A549 (cell line): ENCODE measurements around the gene ZNF423. TPM values are rescaled to one million over a fixed set of nuclear protein-coding genes. Genes with fewer than 3 reads are reported as not detected.

Source experiments
- ATAC-seq, 2 experiments: fragments of 200-7000 bp in 1 of 2; fragments of >200 bp in 1 of 2; cut with Nextera tagmentation in 1 of 2; cut with Tn5 transposase in 1 of 2; 3 replicates each; pipeline versions ENCODE4 v1.8.0 to v1.9.1; 2018 to 2020; ENCODE audit warnings: mild to moderate bottlenecking in 1 of 2, moderate library complexity in 1 of 2
- CTCF ChIA-PET: fragments of 300-600 bp; sonication (Branson Sonifier 250); formaldehyde crosslinking; extraction: SDS; loops from one replicate; lab custom pipeline; 2021; ENCODE audit warnings: antibody characterized with exemption, inconsistent platforms; lab: Yijun Ruan, JAX
- POLR2A ChIA-PET: fragments of 350-600 bp; formaldehyde crosslinking; extraction: SDS; loops from one replicate; lab custom pipeline; 2021; ENCODE audit warnings: antibody characterized with exemption, inconsistent platforms; lab: Yijun Ruan, JAX
- DNase-seq, 2 experiments: peaks; one replicate each; pipeline versions ENCODE4 v3.0.0 to v3.0.0-alpha.2; 2011 to 2016; ENCODE audit warnings: low read depth in 1 of 2, low spot score in 1 of 2
- FAIRE-seq: peaks from 2 replicates; lab custom pipeline; 2011; peaks lifted over from hg19 to GRCh38; lab: Jason Lieb, UNC
- H3K27ac ChIP-seq, 2 experiments: fragments of >200 bp; sonication (Bioruptor Twin); formaldehyde crosslinking; 3 replicates each; pipeline ENCODE4 v1.5.1; 2016 to 2017
- H3K4me1 ChIP-seq: fragments of >200 bp; sonication (Bioruptor Twin); formaldehyde crosslinking; 3 replicates; pipeline ENCODE4 v1.6.1; 2016
- H3K4me2 ChIP-seq: fragments of >200 bp; sonication (Bioruptor Twin); formaldehyde crosslinking; 3 replicates; pipeline ENCODE4 v1.6.1; 2016
- H3K4me3 ChIP-seq: fragments of >200 bp; sonication (Bioruptor Twin); formaldehyde crosslinking; 3 replicates; pipeline ENCODE4 v1.5.1; 2016
- H3K9me3 ChIP-seq: fragments of >200 bp; sonication (Bioruptor Twin); formaldehyde crosslinking; 3 replicates; pipeline ENCODE4 v1.6.1; 2016
- BHLHE40 ChIP-seq: IDR thresholded peaks from 2 replicates; pipeline ENCODE4 v1.6.1; 2012; ENCODE audit warnings: low read depth, low read length, inconsistent platforms
- CBX2 ChIP-seq: fragments of 200-600 bp; sonication (generic); IDR thresholded peaks from 2 replicates; pipeline ENCODE4 v1.6.1; 2016; ENCODE audit warnings: low read depth, mild to moderate bottlenecking, borderline replicate concordance
- CEBPB ChIP-seq, 2 experiments: fragments of >200 bp in 1 of 2; sonication (Bioruptor Twin) in 1 of 2; formaldehyde crosslinking in 1 of 2; IDR thresholded peaks; 2 replicates each; pipeline ENCODE4 v1.6.1; 2012 to 2016
- CHD2 ChIP-seq: fragments of 150-350 bp; IDR thresholded peaks from 2 replicates; pipeline ENCODE4 v1.6.1; 2014; ENCODE audit warnings: low read length; ENCODE audit not compliant: partially characterized antibody
- EHMT2 ChIP-seq: fragments of 200-600 bp; sonication (generic); IDR thresholded peaks from 2 replicates; pipeline ENCODE4 v1.6.1; 2016; ENCODE audit warnings: antibody characterized with exemption, low read depth, mild to moderate bottlenecking, moderate library complexity
- EP300 ChIP-seq, 2 experiments: fragments of >200 bp; sonication (Bioruptor Twin); formaldehyde crosslinking; IDR thresholded peaks; 2 replicates in 1 of 2; 3 replicates in 1 of 2; pipeline ENCODE4 v1.6.1; 2016 to 2017
- FOSB ChIP-seq: fragments of 250-450 bp; sonication (Bioruptor Pico); IDR thresholded peaks from 2 replicates; pipeline ENCODE4 v1.5.0; 2020; ENCODE audit warnings: mild to moderate bottlenecking, moderate library complexity
- GATA3 ChIP-seq: IDR thresholded peaks from 2 replicates; pipeline ENCODE4 v1.6.1; 2012; ENCODE audit warnings: borderline replicate concordance
- HDAC2 ChIP-seq: fragments of 200-600 bp; sonication (generic); IDR thresholded peaks from 2 replicates; pipeline ENCODE4 v1.6.1; 2016
- HEYL ChIP-seq: fragments of 250-450 bp; sonication (Bioruptor Pico); IDR thresholded peaks from 2 replicates; pipeline ENCODE4 v1.8.0; 2021; ENCODE audit warnings: mild to moderate bottlenecking, moderate library complexity
- KDM1A ChIP-seq: fragments of 200-600 bp; sonication (generic); IDR thresholded peaks from 2 replicates; pipeline ENCODE4 v1.6.1; 2016; ENCODE audit warnings: low read depth, mild to moderate bottlenecking
- KDM5A ChIP-seq: fragments of 200-600 bp; sonication (generic); IDR thresholded peaks from 2 replicates; pipeline ENCODE4 v1.6.1; 2016; ENCODE audit warnings: antibody characterized with exemption, mild to moderate bottlenecking
- MAFK ChIP-seq: fragments of 450-650 bp; IDR thresholded peaks from 2 replicates; pipeline ENCODE4 v1.6.1; 2014; ENCODE audit not compliant: partially characterized antibody
- MYC ChIP-seq: IDR thresholded peaks from 2 replicates; pipeline ENCODE4 v1.6.1; 2012; ENCODE audit warnings: mild to moderate bottlenecking, inconsistent platforms, low read length, improper control_type of control experiment, borderline replicate concordance
- PHF8 ChIP-seq: fragments of 200-600 bp; sonication (generic); IDR thresholded peaks from 2 replicates; pipeline ENCODE4 v1.6.1; 2016; ENCODE audit warnings: low read depth, mild to moderate bottlenecking, antibody characterized with exemption, moderate library complexity, borderline replicate concordance
- POLR2A ChIP-seq: IDR thresholded peaks from 2 replicates; pipeline ENCODE4 v1.6.1; 2012; ENCODE audit warnings: mild to moderate bottlenecking, low read length
- POLR2AphosphoS2 ChIP-seq: conservative IDR thresholded peaks from 2 replicates; pipeline ENCODE4 v1.6.1; 2012; ENCODE audit warnings: low read length, improper control_type of control experiment, inconsistent platforms
- RFX5 ChIP-seq: fragments of 450-650 bp; IDR thresholded peaks from 2 replicates; pipeline ENCODE4 v1.7.1; 2014; ENCODE audit warnings: antibody characterized with exemption, mild to moderate bottlenecking, moderate library complexity
- SMC3 ChIP-seq: fragments of >200 bp; sonication (Bioruptor Twin); formaldehyde crosslinking; IDR thresholded peaks from 3 replicates; pipeline ENCODE4 v1.6.1; 2018; ENCODE audit warnings: inconsistent platforms
- ZFP36 ChIP-seq: fragments of 450-650 bp; IDR thresholded peaks from 2 replicates; pipeline ENCODE4 v1.6.1; 2014; ENCODE audit warnings: borderline replicate concordance; ENCODE audit not compliant: partially characterized antibody
- ZSCAN20 ChIP-seq: fragments of 250-450 bp; sonication (Bioruptor Pico); IDR thresholded peaks from 2 replicates; pipeline ENCODE4 v1.8.0; 2022; ENCODE audit warnings: mild to moderate bottlenecking, moderate library complexity
- WGBS: methylation state at CpG from one replicate; pipeline ENCODE4 v1.1.6; 2017; ENCODE audit errors: missing lambda C conversion rate; 5-methylcytosine and 5-hydroxymethylcytosine counted together
- polyA plus RNA-seq, 4 experiments: library from polyadenylated mRNA; depleted of rRNA in 3 of 4; stranded (reverse); fragments of >200 nt; fragmentation: RNase III in 1 of 4; extraction: RNeasy Plus Mini Kit Qiagen cat#74134 plus additional on column Dnase treatment in 1 of 4; gene quantifications; 2 replicates in 3 of 4; 3 replicates in 1 of 4; pipeline ENCODE4 v1.2.3, GENCODE V29; 2011 to 2017
- TF ChIP-seq, protein P1 (sequence below): fragments of 450-650 bp; IDR thresholded peaks from 2 replicates; pipeline ENCODE4 v1.6.1; 2014; ENCODE audit warnings: antibody characterized with exemption
- TF ChIP-seq, protein P2 (sequence below): fragments of 200-600 bp; sonication (generic); IDR thresholded peaks from 2 replicates; pipeline ENCODE4 v1.6.1; 2016; ENCODE audit warnings: antibody characterized with exemption, mild to moderate bottlenecking, moderate library complexity
- TF ChIP-seq, protein P3 (sequence below): fragments of >200 bp; sonication (Bioruptor Twin); formaldehyde crosslinking; IDR thresholded peaks from 3 replicates; pipeline ENCODE4 v1.6.1; 2016
- TF ChIP-seq, protein P4 (sequence below): IDR thresholded peaks from 2 replicates; pipeline ENCODE4 v1.6.1; 2012; ENCODE audit warnings: low read depth, borderline replicate concordance

The ZNF423 gene
- polyA plus RNA-seq, 2 of the 4 experiments (the other 2 are of a cell fraction): 0.04 to 0.10 TPM

DNA sequence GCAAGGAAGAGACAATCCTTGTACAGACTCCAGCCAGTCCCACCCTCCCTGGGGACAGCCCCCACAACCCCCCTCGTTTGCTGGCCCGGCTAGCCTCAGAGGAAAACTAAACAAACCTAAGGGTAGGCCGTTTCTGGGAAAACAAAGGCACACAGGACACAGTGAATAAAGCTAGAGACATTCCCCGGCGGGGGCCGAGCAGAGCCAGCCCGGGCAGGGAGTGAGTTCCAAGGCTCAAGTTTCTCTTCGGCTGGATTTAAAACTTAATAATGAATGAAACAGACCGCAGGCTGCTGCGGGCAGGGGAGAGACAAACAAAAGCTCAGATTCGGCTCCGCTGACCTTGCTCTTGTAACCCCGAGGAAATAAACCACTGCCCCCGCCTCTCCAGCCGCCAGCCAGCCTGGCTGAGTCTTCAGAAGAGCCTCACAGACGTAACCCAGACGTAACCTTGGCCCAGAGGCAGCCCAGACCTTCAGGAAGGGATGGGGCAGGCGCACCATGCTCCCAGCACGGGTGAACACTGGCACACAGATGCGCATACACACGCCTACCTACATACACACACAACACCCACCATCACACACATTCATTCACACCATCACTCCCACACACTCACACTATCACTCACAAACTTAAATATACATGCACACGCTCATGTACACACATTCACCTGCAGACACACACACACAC lies 216.0 kb downstream of the ZNF423 start:
- TF ChIP-seq CBX2 (no peak), HEYL (no peak), PHF8 (no peak), ZFP36 (no peak), SMC3 (no peak), FOSB (CRISPR knock-in tag) (no peak), KDM5A (no peak), HDAC2 (no peak), GATA3 (no peak), CHD2 (no peak), MAFK (no peak), POLR2AphosphoS2 (no peak), BHLHE40 (no peak), RFX5 (no peak), EHMT2 (no peak), KDM1A (no peak), ZSCAN20 (CRISPR knock-in tag) (no peak)
- TF ChIP-seq, protein P1, sequence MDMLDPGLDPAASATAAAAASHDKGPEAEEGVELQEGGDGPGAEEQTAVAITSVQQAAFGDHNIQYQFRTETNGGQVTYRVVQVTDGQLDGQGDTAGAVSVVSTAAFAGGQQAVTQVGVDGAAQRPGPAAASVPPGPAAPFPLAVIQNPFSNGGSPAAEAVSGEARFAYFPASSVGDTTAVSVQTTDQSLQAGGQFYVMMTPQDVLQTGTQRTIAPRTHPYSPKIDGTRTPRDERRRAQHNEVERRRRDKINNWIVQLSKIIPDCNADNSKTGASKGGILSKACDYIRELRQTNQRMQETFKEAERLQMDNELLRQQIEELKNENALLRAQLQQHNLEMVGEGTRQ: no peak
- Histone ChIP-seq H3K9me3 (no peaks in the 10 kb centered on the region), H3K4me1 (no peaks in the 10 kb centered on the region), H3K4me2 (no peak overlapping the region), H3K4me3 (no peak overlapping the region), H3K27ac (no peak overlapping the region)
- DNase-seq (no peak), FAIRE-seq (no peak), ATAC-seq (no peak)
- ChIA-PET POLR2A (no interaction called here), CTCF (interaction anchor here (1.6 kb wide), 1 partner anchor 15 kb away, joined by 4 read pairs; no protein-coding TSS in a partner anchor)
- WGBS: 22% methylated on average over 22 of the region's 22 CpGs

DNA sequence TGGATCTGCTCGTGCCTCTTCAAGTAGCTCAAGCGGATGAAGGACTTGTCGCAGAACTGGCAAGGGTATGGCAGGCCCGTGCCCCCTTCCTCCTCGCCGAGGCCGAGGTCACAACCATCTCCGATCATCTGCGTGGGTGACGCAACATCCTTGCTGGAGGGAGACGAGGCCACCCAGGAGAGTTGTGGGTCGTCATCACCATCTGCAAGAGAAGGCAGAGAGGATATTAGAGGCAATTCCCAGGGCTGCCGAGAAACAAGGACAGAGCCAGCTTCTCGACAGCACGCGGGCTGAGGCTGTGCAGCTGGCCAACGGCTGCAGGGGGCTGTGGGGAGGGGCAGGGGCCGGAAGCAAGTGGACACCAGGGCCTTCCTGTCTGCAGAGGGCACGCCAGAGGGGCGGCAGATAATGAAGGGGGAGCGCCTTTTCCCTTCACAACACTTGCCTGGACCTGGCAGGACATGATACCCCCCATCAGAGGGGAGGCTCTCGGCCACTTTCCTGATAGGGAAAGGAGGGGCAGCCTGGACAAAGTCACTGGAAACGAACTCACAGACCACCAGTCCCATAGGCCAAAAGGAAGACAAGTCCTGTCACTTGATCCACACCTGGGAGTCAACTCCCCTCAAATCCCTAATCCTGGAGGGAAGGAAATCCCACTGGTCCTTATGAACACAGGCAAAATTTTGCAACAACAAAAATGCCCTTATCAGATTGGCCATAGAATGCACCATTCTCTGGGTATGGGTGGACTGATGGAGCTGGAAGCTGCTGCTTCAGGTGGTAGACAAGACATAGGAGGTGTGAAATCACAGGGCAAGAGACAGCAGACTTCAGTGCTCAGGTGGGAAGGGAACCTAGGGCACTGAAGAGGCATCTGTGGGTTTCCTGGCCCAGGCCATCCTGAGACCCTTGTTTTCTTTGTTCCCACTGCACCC lies 217.0 kb downstream of the ZNF423 start:
- Histone ChIP-seq H3K4me1 (no peaks in the 10 kb centered on the region), H3K27ac (no peak overlapping the region), H3K4me2 (no peak overlapping the region), H3K9me3 (no peaks in the 10 kb centered on the region), H3K4me3 (no peak overlapping the region)
- FAIRE-seq: no peak
- TF ChIP-seq, protein P2, sequence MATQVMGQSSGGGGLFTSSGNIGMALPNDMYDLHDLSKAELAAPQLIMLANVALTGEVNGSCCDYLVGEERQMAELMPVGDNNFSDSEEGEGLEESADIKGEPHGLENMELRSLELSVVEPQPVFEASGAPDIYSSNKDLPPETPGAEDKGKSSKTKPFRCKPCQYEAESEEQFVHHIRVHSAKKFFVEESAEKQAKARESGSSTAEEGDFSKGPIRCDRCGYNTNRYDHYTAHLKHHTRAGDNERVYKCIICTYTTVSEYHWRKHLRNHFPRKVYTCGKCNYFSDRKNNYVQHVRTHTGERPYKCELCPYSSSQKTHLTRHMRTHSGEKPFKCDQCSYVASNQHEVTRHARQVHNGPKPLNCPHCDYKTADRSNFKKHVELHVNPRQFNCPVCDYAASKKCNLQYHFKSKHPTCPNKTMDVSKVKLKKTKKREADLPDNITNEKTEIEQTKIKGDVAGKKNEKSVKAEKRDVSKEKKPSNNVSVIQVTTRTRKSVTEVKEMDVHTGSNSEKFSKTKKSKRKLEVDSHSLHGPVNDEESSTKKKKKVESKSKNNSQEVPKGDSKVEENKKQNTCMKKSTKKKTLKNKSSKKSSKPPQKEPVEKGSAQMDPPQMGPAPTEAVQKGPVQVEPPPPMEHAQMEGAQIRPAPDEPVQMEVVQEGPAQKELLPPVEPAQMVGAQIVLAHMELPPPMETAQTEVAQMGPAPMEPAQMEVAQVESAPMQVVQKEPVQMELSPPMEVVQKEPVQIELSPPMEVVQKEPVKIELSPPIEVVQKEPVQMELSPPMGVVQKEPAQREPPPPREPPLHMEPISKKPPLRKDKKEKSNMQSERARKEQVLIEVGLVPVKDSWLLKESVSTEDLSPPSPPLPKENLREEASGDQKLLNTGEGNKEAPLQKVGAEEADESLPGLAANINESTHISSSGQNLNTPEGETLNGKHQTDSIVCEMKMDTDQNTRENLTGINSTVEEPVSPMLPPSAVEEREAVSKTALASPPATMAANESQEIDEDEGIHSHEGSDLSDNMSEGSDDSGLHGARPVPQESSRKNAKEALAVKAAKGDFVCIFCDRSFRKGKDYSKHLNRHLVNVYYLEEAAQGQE: no peak
- TF ChIP-seq POLR2A: no peak
- TF ChIP-seq, protein P1: no peak
- no peak for TF ChIP-seq POLR2AphosphoS2
- TF ChIP-seq EP300 (IDR thresholded peaks at IDR 0.05): no peak
- TF ChIP-seq RFX5: no peak
- TF ChIP-seq, protein P3, sequence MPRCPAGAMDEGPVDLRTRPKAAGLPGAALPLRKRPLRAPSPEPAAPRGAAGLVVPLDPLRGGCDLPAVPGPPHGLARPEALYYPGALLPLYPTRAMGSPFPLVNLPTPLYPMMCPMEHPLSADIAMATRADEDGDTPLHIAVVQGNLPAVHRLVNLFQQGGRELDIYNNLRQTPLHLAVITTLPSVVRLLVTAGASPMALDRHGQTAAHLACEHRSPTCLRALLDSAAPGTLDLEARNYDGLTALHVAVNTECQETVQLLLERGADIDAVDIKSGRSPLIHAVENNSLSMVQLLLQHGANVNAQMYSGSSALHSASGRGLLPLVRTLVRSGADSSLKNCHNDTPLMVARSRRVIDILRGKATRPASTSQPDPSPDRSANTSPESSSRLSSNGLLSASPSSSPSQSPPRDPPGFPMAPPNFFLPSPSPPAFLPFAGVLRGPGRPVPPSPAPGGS: no peak
- TF ChIP-seq HDAC2: no peak
- TF ChIP-seq, protein P4, sequence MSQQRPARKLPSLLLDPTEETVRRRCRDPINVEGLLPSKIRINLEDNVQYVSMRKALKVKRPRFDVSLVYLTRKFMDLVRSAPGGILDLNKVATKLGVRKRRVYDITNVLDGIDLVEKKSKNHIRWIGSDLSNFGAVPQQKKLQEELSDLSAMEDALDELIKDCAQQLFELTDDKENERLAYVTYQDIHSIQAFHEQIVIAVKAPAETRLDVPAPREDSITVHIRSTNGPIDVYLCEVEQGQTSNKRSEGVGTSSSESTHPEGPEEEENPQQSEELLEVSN: no peak
- TF ChIP-seq MYC: no peak
- TF ChIP-seq CEBPB (IDR thresholded peaks at IDR 0.05): no peak
- TF ChIP-seq FOSB (CRISPR knock-in tag): no peak
- CTCF ChIA-PET: interaction anchor here (1.2 kb wide), 1 partner anchor 218 kb away, joined by 4 read pairs; no protein-coding TSS in a partner anchor
- 30% methylated on average over 14 of the region's 23 CpGs for WGBS
- no peak for DNase-seq
- POLR2A ChIA-PET: no interaction called here
- ATAC-seq: no peak
